DOHH2 (cell line): ENCODE data around the gene FBXL20.

Experiments used
- EZH2phosphoT487 ChIP-seq: fragments of 200-600 bp; sonication (generic); IDR thresholded peaks from 2 replicates; pipeline ENCODE4 v1.6.1; 2017; ENCODE audit warnings: borderline replicate concordance, mild to moderate bottlenecking, antibody characterized with exemption, low read length, moderate library complexity, mixed read lengths
- TF ChIP-seq, protein P1 (sequence below): fragments of 200-600 bp; sonication (generic); IDR thresholded peaks from one replicate; pipeline ENCODE4 v1.5.1; 2014; ENCODE audit warnings: antibody characterized with exemption, mild to moderate bottlenecking, low read depth, low read length; ENCODE audit not compliant: poor library complexity, severe bottlenecking

DNA sequence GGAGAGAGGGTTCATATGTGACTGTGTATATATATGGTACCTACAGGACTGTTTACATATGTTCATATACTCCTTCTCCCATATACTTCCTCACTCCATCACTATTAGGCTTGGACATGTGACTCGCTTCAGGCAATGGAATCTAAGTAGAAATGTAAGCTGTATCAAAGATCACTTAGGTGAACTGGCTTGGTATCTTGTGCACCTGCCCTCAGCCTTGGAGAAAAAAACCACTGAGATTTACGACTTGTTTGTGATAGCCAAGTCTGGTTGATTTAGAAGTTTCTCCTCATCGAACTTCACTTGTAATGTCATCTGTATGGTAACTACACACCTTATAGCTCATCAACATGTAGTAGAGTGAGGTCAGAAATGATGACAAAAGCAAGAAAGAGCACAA is 59.9 kb downstream of the FBXL20 start:
- TF ChIP-seq, protein P1, sequence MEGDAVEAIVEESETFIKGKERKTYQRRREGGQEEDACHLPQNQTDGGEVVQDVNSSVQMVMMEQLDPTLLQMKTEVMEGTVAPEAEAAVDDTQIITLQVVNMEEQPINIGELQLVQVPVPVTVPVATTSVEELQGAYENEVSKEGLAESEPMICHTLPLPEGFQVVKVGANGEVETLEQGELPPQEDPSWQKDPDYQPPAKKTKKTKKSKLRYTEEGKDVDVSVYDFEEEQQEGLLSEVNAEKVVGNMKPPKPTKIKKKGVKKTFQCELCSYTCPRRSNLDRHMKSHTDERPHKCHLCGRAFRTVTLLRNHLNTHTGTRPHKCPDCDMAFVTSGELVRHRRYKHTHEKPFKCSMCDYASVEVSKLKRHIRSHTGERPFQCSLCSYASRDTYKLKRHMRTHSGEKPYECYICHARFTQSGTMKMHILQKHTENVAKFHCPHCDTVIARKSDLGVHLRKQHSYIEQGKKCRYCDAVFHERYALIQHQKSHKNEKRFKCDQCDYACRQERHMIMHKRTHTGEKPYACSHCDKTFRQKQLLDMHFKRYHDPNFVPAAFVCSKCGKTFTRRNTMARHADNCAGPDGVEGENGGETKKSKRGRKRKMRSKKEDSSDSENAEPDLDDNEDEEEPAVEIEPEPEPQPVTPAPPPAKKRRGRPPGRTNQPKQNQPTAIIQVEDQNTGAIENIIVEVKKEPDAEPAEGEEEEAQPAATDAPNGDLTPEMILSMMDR: no peak
- TF ChIP-seq EZH2phosphoT487: no peak
